CD4-positive, alpha-beta T cell (primary cell): ENCODE data around the gene SF3B4. TPM values are rescaled to one million over a fixed set of nuclear protein-coding genes. Genes with fewer than 3 reads are reported as not detected.

Experiments used
- ATAC-seq: fragments of 200-7000 bp; cut with Tn5 transposase; one replicate; pipeline ENCODE4 v1.10.0; 2022; ENCODE audit warnings: mild to moderate bottlenecking; ENCODE audit not compliant: poor library complexity
- CTCF ChIA-PET: fragments of 350-600 bp; sonication (Branson Sonifier 250); formaldehyde crosslinking; loops from one replicate; lab custom pipeline; 2021; ENCODE audit warnings: antibody characterized with exemption, inconsistent platforms; lab: Charles Lee
- POLR2A ChIA-PET: fragments of 350-600 bp; sonication (Branson Sonifier 250); formaldehyde crosslinking; loops from one replicate; lab custom pipeline; 2021; ENCODE audit warnings: antibody characterized with exemption, inconsistent platforms; lab: Charles Lee
- DNase-seq, 14 experiments: peaks; one replicate each; pipeline ENCODE4 v3.0.0-alpha.2; 2013 to 2020; ENCODE audit warnings: mixed read lengths in 2 of 14
- H3K27ac ChIP-seq, 2 donors: one replicate each; pipeline versions ENCODE4 v1.5.1 to v1.7.0; 2013; ENCODE audit warnings: low read length in 2 of 2, low read depth in 1 of 2, mild to moderate bottlenecking in 1 of 2
- H3K27me3 ChIP-seq, 2 experiments: 1 replicate in 1 of 2; 2 replicates in 1 of 2; pipeline versions ENCODE4 v1.6.1 to v1.7.0; 2013; ENCODE audit warnings: low read length in 2 of 2, control low read depth in 1 of 2, mild to moderate bottlenecking in 1 of 2, moderate library complexity in 1 of 2; ENCODE audit not compliant: insufficient read depth in 2 of 2, control insufficient read depth in 1 of 2
- H3K36me3 ChIP-seq: one replicate; pipeline ENCODE4 v1.6.1; 2013; ENCODE audit warnings: low read length, control low read depth; ENCODE audit not compliant: insufficient read depth
- H3K4me1 ChIP-seq: one replicate; pipeline ENCODE4 v1.6.1; 2013; ENCODE audit warnings: low read length, control low read depth; ENCODE audit not compliant: insufficient read depth
- H3K4me3 ChIP-seq: one replicate; pipeline ENCODE4 v1.5.1; 2013; ENCODE audit warnings: mild to moderate bottlenecking, low read length, moderate library complexity
- H3K9me3 ChIP-seq, 2 experiments: 1 replicate in 1 of 2; 2 replicates in 1 of 2; pipeline versions ENCODE4 v1.6.1 to v1.7.0; 2013; ENCODE audit warnings: low read length in 2 of 2, mild to moderate bottlenecking in 2 of 2, control low read depth in 1 of 2, moderate library complexity in 1 of 2; ENCODE audit not compliant: control insufficient read depth in 1 of 2, insufficient read depth in 1 of 2
- H3K27ac Mint-ChIP-seq: one replicate; pipeline ENCODE4 v1.8.0; 2020; ENCODE audit warnings: mixed read lengths
- H3K27me3 Mint-ChIP-seq: one replicate; pipeline ENCODE4 v1.8.0; 2021; ENCODE audit warnings: mixed read lengths
- H3K36me3 Mint-ChIP-seq: one replicate; pipeline ENCODE4 v1.8.0; 2021; ENCODE audit warnings: low read depth, mixed read lengths
- H3K4me1 Mint-ChIP-seq: one replicate; pipeline ENCODE4 v1.8.0; 2021; ENCODE audit warnings: low read depth, mixed read lengths
- H3K4me3 Mint-ChIP-seq: one replicate; pipeline ENCODE4 v1.8.0; 2020; ENCODE audit warnings: mild to moderate bottlenecking, mixed read lengths
- H3K9me3 Mint-ChIP-seq: one replicate; pipeline ENCODE4 v1.8.0; 2020; ENCODE audit warnings: mixed read lengths
- intact Hi-C, 2 experiments: fragments of 100-400 bp; cut with DNase I in 1 of 2; cut with micrococcal nuclease in 1 of 2; formaldehyde crosslinking; loops; one replicate each; pipeline versions ENCODE4 v1.15.1 to v1.9.0; 2023 to 2025; cut with DNase I, micrococcal nuclease
- total RNA-seq, 174 experiments: library from RNA in 2 of 174; stranded (reverse) in 2 of 174; gene quantifications; one replicate each; pipeline ENCODE4 v1.2.3 and lab custom pipeline; 2021 to 2026
- TF ChIP-seq, protein P1 (sequence below): fragments of 200-600 bp; IDR thresholded peaks from one replicate; pipeline ENCODE4 v1.8.0; 2022; ENCODE audit warnings: antibody characterized with exemption, mild to moderate bottlenecking

The SF3B4 gene
- total RNA-seq, 2 experiments from 2014 or later = 38.0 to 38.6 TPM

GRCh38 chr1:149896575-149896974, 31.0 kb downstream of the SF3B4 start:
- ChIA-PET CTCF (interaction anchor here (1.5 kb wide), 1 partner anchor 8 kb away, joined by 6 read pairs; a partner anchor contains a TSS), POLR2A (interaction anchor here (1.8 kb wide), 1 partner anchor 9 kb away, joined by 11 read pairs; a partner anchor contains a TSS)
- Histone ChIP-seq H3K27me3 (no peaks in the 10 kb centered on the region), H3K4me1 (peaks cover 13% of the 10 kb centered on the region), H3K27ac (no peak overlapping the region), H3K9me3 (no peaks in the 10 kb centered on the region), H3K36me3 (no peaks in the 10 kb centered on the region), H3K4me3 (no peak overlapping the region)
- Mint-ChIP-seq H3K27ac (no peak overlapping the region), H3K27me3 (no peaks in the 10 kb centered on the region), H3K36me3 (peaks cover 8% of the 10 kb centered on the region), H3K4me1 (peaks cover 21% of the 10 kb centered on the region), H3K4me3 (no peak overlapping the region), H3K9me3 (no peaks in the 10 kb centered on the region)
- DNase-seq = no peak
- TF ChIP-seq, protein P1, sequence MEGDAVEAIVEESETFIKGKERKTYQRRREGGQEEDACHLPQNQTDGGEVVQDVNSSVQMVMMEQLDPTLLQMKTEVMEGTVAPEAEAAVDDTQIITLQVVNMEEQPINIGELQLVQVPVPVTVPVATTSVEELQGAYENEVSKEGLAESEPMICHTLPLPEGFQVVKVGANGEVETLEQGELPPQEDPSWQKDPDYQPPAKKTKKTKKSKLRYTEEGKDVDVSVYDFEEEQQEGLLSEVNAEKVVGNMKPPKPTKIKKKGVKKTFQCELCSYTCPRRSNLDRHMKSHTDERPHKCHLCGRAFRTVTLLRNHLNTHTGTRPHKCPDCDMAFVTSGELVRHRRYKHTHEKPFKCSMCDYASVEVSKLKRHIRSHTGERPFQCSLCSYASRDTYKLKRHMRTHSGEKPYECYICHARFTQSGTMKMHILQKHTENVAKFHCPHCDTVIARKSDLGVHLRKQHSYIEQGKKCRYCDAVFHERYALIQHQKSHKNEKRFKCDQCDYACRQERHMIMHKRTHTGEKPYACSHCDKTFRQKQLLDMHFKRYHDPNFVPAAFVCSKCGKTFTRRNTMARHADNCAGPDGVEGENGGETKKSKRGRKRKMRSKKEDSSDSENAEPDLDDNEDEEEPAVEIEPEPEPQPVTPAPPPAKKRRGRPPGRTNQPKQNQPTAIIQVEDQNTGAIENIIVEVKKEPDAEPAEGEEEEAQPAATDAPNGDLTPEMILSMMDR = no peak
- intact Hi-C loops = no loop called here
- no peak for ATAC-seq

GRCh38 chr1:149888999-149889289, 38.7 kb downstream of the SF3B4 start:
- Histone ChIP-seq H3K9me3 (peaks cover 0 to 3% of the 10 kb centered on the region in 2 experiments), H3K36me3 (no peaks in the 10 kb centered on the region), H3K4me3 (peak overlapping the region; percentile 87), H3K27me3 (no peaks in the 10 kb centered on the region), H3K4me1 (peaks cover 30% of the 10 kb centered on the region), H3K27ac (peak overlapping the region in 1 of 2 donors; percentile 91)
- no peaks in the 10 kb centered on the region for H3K4me1 Mint-ChIP-seq
- intact Hi-C loops = loop anchor here (1.0 to 2.0 kb wide), 4 partner anchors 10 to 161 kb away; partner anchors contain the start of genes BOLA1 (in 2 of the 2) and SF3B4 (in 2 of the 2)
- H3K9me3 Mint-ChIP-seq = no peaks in the 10 kb centered on the region
- ATAC-seq (no peak), DNase-seq (no peak)
- CTCF ChIA-PET = interaction anchor here (0.7 to 1.7 kb wide), 7 partner anchors 8 to 298 kb away, joined by 3 to 7 read pairs (median 3); no protein-coding TSS in a partner anchor
- no peak overlapping the region for H3K4me3 Mint-ChIP-seq
- POLR2A ChIA-PET = interaction anchor here (0.9 to 6.7 kb wide), 16 partner anchors 10 to 475 kb away, joined by 3 to 259 read pairs (median 40); partner anchors contain the start of genes ANP32E, BOLA1, OTUD7B and RPRD2
- TF ChIP-seq, protein P1 = no peak
- no peak overlapping the region for H3K27ac Mint-ChIP-seq
- H3K36me3 Mint-ChIP-seq = no peaks in the 10 kb centered on the region
- no peaks in the 10 kb centered on the region for H3K27me3 Mint-ChIP-seq

GRCh38 chr1:149888247-149888998, 39.2 kb downstream of the SF3B4 start:
- peak; percentile 5 for ATAC-seq
- Mint-ChIP-seq H3K9me3 (no peaks in the 10 kb centered on the region), H3K4me1 (no peaks in the 10 kb centered on the region), H3K27me3 (no peaks in the 10 kb centered on the region), H3K4me3 (no peak overlapping the region), H3K36me3 (no peaks in the 10 kb centered on the region), H3K27ac (no peak overlapping the region)
- TF ChIP-seq, protein P1 = peak; percentile 60
- H3K4me1 ChIP-seq = peaks cover 31% of the 10 kb centered on the region
- peak overlapping the region; percentile 87 for H3K4me3 ChIP-seq
- H3K36me3 ChIP-seq = no peaks in the 10 kb centered on the region
- H3K27me3 ChIP-seq = no peaks in the 10 kb centered on the region
- intact Hi-C loops = loop anchor here (1.0 to 2.0 kb wide), 4 partner anchors 11 to 162 kb away; partner anchors contain the start of genes BOLA1 (in 2 of the 2) and SF3B4 (in 2 of the 2)
- peak in 13 of 14 experiments; percentile 45 to 87 (median 62) for DNase-seq
- H3K27ac ChIP-seq = peak overlapping the region; percentile 91 to 96
- CTCF ChIA-PET = interaction anchor here (0.7 to 1.7 kb wide), 9 partner anchors 9 to 299 kb away, joined by 3 to 7 read pairs (median 4); partner anchors contain the start of gene BOLA1
- POLR2A ChIA-PET = interaction anchor here (0.6 to 6.7 kb wide), 51 partner anchors 7 to 1393 kb away, joined by 3 to 259 read pairs (median 10); partner anchors contain the start of genes ANP32E, APH1A, BOLA1 and CIART
- peaks cover 0 to 3% of the 10 kb centered on the region in 2 experiments for H3K9me3 ChIP-seq
